Superior temporal gyrus (tissue), 1 donor: ENCODE results near the gene PPARD.
"Not testable (repeated sequence)": the region's sequence is repeated elsewhere in the genome, so short reads cannot be mapped to it uniquely, and the experiment has no call there.

ENCODE experiments used
- DNase-seq: peaks from one replicate; pipeline ENCODE4 v3.0.0-alpha.2; 2016; ENCODE audit errors: extremely low spot score

PPARD gene

GRCh38 chr6:35381132-35381531 is 38.8 kb downstream of the PPARD start:
- no peak for DNase-seq

- DNase-seq = no peak
These were observed 39.7 kb downstream of the PPARD start for GRCh38 chr6:35382015-35382414.

- no peak for DNase-seq
These were observed 43.3 kb downstream of the PPARD start for GRCh38 chr6:35385457-35386202.

GRCh38 chr6:35386989-35387388 is 44.6 kb downstream of the PPARD start:
- no peak for DNase-seq

- no peak for DNase-seq
These were observed 45.7 kb downstream of the PPARD start for GRCh38 chr6:35388030-35388429.

- no peak for DNase-seq
These were observed 46.5 kb downstream of the PPARD start for GRCh38 chr6:35388772-35389352.

- DNase-seq = not testable (repeated sequence)
These were observed 47.0 kb downstream of the PPARD start for GRCh38 chr6:35389386-35389785.

GRCh38 chr6:35391240-35391968 is 49.0 kb downstream of the PPARD start:
- DNase-seq = no peak

GRCh38 chr6:35392111-35392702 is 49.8 kb downstream of the PPARD start:
- no peak for DNase-seq

- no peak for DNase-seq
These were observed 50.7 kb downstream of the PPARD start for GRCh38 chr6:35392773-35393672.

GRCh38 chr6:35396991-35397390 is 54.6 kb downstream of the PPARD start:
- DNase-seq = no peak

- no peak for DNase-seq
These were observed 55.6 kb downstream of the PPARD start for GRCh38 chr6:35397806-35398418.

- DNase-seq = no peak
These were observed 56.2 kb downstream of the PPARD start for GRCh38 chr6:35398526-35398925.

- no peak for DNase-seq
These were observed 57.8 kb downstream of the PPARD start for GRCh38 chr6:35400111-35400510.

- no peak for DNase-seq
These were observed 58.5 kb downstream of the PPARD start for GRCh38 chr6:35400901-35401311.

GRCh38 chr6:35401514-35401913 is 59.2 kb downstream of the PPARD start:
- DNase-seq = no peak

- no peak for DNase-seq
These were observed 59.9 kb downstream of the PPARD start for GRCh38 chr6:35402136-35402855.

- DNase-seq = no peak
These were observed 60.5 kb downstream of the PPARD start for GRCh38 chr6:35402856-35403191.

GRCh38 chr6:35403544-35404442 is 61.4 kb downstream of the PPARD start:
- DNase-seq = no peak
